Osteoblast (primary cell): Measurements from ENCODE around the gene LGALS1. TPM values are rescaled to one million over a fixed set of nuclear protein-coding genes. Genes with fewer than 3 reads are reported as not detected.

Source experiments
- DNase-seq: peaks from one replicate; pipeline ENCODE4 v3.0.0; 2011; ENCODE audit warnings: low spot score, mixed read lengths; ENCODE audit not compliant: insufficient read length; ENCODE audit errors: missing footprints
- H2AFZ ChIP-seq: 2 replicates; pipeline ENCODE4 v1.6.0; 2011; ENCODE audit warnings: mild to moderate bottlenecking, low read length
- H3K27ac ChIP-seq: 2 replicates; pipeline ENCODE4 v1.5.1; 2011; ENCODE audit warnings: mild to moderate bottlenecking, low read depth, low read length, moderate library complexity
- H3K27me3 ChIP-seq: 2 replicates; pipeline ENCODE4 v1.6.0; 2012; ENCODE audit warnings: mild to moderate bottlenecking, control low read depth, inconsistent platforms, low read length, moderate library complexity; ENCODE audit not compliant: insufficient read depth
- H3K36me3 ChIP-seq: 2 replicates; pipeline ENCODE4 v1.5.1; 2011; ENCODE audit warnings: mild to moderate bottlenecking, low read length, control low read depth, moderate library complexity; ENCODE audit not compliant: insufficient read depth
- H3K4me1 ChIP-seq: 2 replicates; pipeline ENCODE4 v1.5.1; 2011; ENCODE audit warnings: mild to moderate bottlenecking, low read length, control low read depth, moderate library complexity; ENCODE audit not compliant: insufficient read depth
- H3K4me2 ChIP-seq: 2 replicates; pipeline ENCODE4 v1.6.0; 2011; ENCODE audit warnings: mild to moderate bottlenecking, low read length; ENCODE audit not compliant: insufficient read depth
- H3K4me3 ChIP-seq: fragments of 200-600 bp; sonication (generic); 3 replicates; pipeline ENCODE4 v1.5.1; 2012; ENCODE audit warnings: mild to moderate bottlenecking, low read length, inconsistent platforms; ENCODE audit not compliant: insufficient read depth
- H3K79me2 ChIP-seq: 2 replicates; pipeline ENCODE4 v1.6.0; 2012; ENCODE audit warnings: mild to moderate bottlenecking, low read length, control low read depth, inconsistent platforms; ENCODE audit not compliant: insufficient read depth
- H3K9me3 ChIP-seq: 2 replicates; pipeline ENCODE4 v1.5.1; 2011; ENCODE audit warnings: low read depth, low read length, control low read depth
- H4K20me1 ChIP-seq: 2 replicates; pipeline ENCODE4 v1.6.0; 2012; ENCODE audit warnings: mild to moderate bottlenecking, low read length, control low read depth; ENCODE audit not compliant: insufficient read depth
- total RNA-seq: library from RNA; depleted of rRNA; stranded (reverse); fragments of >200 nt; gene quantifications from 2 replicates; pipeline ENCODE4 v1.2.3, GENCODE V29; 2012
- TF ChIP-seq, protein P1 (sequence below): IDR thresholded peaks from 2 replicates; pipeline ENCODE4 v1.5.1; 2011; ENCODE audit warnings: mild to moderate bottlenecking, low read depth, low read length, moderate library complexity; ENCODE audit errors: extremely low read depth

LGALS1 gene
- total RNA-seq, 1 donor, result 3,004 TPM

- Histone ChIP-seq H3K4me3 (peak within 1 kb of the TSS; percentile 71), H3K4me1 (peaks cover 27% of the 10 kb centered on the region), H3K27ac (peak within 1 kb of the TSS; percentile 64), H3K36me3 (peaks cover under 1% of the 10 kb centered on the region), H2AFZ (peak within 1 kb of the TSS; percentile 91), H3K79me2 (peaks cover 37% of the 10 kb centered on the region), H3K9me3 (no peaks in the 10 kb centered on the region), H3K4me2 (peak within 1 kb of the TSS; percentile 97), H4K20me1 (peaks cover 19% of the 10 kb centered on the region), H3K27me3 (no peaks in the 10 kb centered on the region)
- TF ChIP-seq, protein P1, sequence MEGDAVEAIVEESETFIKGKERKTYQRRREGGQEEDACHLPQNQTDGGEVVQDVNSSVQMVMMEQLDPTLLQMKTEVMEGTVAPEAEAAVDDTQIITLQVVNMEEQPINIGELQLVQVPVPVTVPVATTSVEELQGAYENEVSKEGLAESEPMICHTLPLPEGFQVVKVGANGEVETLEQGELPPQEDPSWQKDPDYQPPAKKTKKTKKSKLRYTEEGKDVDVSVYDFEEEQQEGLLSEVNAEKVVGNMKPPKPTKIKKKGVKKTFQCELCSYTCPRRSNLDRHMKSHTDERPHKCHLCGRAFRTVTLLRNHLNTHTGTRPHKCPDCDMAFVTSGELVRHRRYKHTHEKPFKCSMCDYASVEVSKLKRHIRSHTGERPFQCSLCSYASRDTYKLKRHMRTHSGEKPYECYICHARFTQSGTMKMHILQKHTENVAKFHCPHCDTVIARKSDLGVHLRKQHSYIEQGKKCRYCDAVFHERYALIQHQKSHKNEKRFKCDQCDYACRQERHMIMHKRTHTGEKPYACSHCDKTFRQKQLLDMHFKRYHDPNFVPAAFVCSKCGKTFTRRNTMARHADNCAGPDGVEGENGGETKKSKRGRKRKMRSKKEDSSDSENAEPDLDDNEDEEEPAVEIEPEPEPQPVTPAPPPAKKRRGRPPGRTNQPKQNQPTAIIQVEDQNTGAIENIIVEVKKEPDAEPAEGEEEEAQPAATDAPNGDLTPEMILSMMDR, result no peak
- DNase-seq, result peak; percentile 100
Measured at GRCh38 chr22:37658133-37659065, 17.0 kb upstream of the LGALS1 start, which contains the start of gene PDXP. Gene PDXP, plus strand, starts transcription at chr22:37658723. Its CDS starts 60 bp downstream, at chr22:37658783.

- Histone ChIP-seq H3K4me3 (peak overlapping the region; percentile 71), H2AFZ (no peak overlapping the region), H3K27me3 (no peaks in the 10 kb centered on the region), H3K4me1 (peaks cover 27% of the 10 kb centered on the region), H3K4me2 (peak overlapping the region; percentile 97), H3K79me2 (peaks cover 41% of the 10 kb centered on the region), H3K27ac (no peak overlapping the region), H4K20me1 (peaks cover 19% of the 10 kb centered on the region), H3K36me3 (no peaks in the 10 kb centered on the region), H3K9me3 (no peaks in the 10 kb centered on the region)
- TF ChIP-seq, protein P1, result no peak
- DNase-seq, result peak; percentile 29
Measured at GRCh38 chr22:37659066-37659896, 16.2 kb upstream of the LGALS1 start.

DNA sequence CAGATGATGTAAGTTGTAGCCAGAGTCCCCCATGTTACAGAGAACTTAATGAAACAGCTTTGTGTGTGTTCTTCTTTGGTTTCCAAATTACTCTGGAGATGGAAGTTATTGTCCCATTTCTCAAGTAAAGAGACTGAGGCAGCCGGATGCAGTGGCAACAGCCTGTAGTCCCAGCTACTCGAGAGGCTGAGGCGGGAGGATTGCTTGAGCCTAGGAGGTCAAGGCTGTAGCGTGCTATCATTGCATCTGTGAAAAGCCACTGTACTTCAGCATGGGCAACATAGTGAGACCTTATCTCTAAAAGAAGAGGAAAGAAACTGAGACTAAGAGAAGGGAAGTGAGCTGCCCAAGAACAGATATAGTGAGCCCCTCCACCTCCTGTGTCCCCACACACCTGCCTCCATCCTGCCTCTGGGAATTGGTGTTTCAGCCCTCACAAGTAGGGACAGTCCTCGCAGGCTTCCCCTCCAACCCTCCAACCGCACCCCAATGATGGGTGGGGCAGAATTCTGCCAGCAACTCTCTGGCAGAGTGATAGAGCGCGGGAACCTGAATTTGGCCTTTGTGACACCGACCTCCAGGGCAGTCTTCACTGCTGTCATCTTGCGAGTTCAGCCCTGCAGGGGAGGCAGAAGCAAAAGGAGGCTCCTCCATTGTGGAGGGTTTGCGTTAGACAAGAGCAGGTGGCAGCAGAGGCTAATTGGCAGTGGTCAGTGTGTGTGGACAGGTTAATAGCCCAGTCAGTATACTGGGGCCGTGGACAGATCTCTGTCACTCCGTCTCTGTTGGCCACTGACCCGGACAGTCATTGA, 15.3 kb upstream of the LGALS1 start:
- TF ChIP-seq, protein P1, result no peak
- H3K4me3 ChIP-seq, result peak overlapping the region; percentile 71

More for the DNA sequence above, 15.3 kb upstream of the LGALS1 start:
- Histone ChIP-seq H2AFZ (no peak overlapping the region), H3K4me2 (peak overlapping the region; percentile 97), H3K4me1 (peaks cover 27% of the 10 kb centered on the region), H4K20me1 (peaks cover 19% of the 10 kb centered on the region), H3K36me3 (no peaks in the 10 kb centered on the region), H3K27ac (no peak overlapping the region), H3K79me2 (peaks cover 49% of the 10 kb centered on the region), H3K9me3 (no peaks in the 10 kb centered on the region), H3K27me3 (no peaks in the 10 kb centered on the region)
- DNase-seq, result peak; percentile 42
